Measurements from ENCODE around the gene ERO1B. TPM values are rescaled to one million over a fixed set of nuclear protein-coding genes. Genes with fewer than 3 reads are reported as not detected.

ERO1B gene
- total and polyA plus RNA-seq, 2 of the 4 experiments (the other 2 are of a cell fraction) = 0.54 to 0.60 TPM

DNA sequence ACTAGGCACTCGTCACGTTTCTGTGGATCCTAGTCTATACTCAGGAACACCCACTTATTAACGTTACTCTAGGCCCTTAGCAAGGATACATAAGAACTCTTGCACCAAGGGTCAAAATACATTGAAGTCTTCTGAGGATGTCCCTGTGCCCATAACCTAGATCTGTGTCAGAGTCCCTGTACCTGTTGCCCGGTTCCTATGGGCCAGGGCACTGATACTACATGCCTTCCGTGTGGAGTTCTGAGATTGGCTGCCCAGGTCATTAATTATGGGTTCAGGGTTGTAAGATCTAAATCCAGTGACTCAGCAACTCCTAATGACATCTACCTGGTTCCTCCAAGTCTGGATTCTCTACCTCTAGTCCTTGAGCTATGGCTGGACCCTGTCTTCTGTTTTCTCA is 69.9 kb downstream of the ERO1B start:
- Histone ChIP-seq H3K9me3 (ENCODE audit: control insufficient read depth, insufficient read depth, low read length) (no peaks in the 10 kb centered on the region), H3K4me3 (ENCODE audit: insufficient read depth, low read depth, low read length) (no peak overlapping the region), H3K4ac (ENCODE audit: low read depth, low read length) (no peak overlapping the region), H3K23ac (ENCODE audit: low read depth, low read length) (no peak overlapping the region), H3K27me3 (ENCODE audit: control insufficient read depth, insufficient read depth, low read length) (no peaks in the 10 kb centered on the region), H4K91ac (ENCODE audit: insufficient read depth, low read depth, low read length) (no peak overlapping the region), H2BK120ac (ENCODE audit: low read depth, low read length) (no peak overlapping the region), H3K79me1 (ENCODE audit: low read depth in 1 of 2, low read length in 2 of 2) (no peaks in the 10 kb centered on the region), H2AK9ac (replicated peaks; ENCODE audit: low read depth, low read length, poor library complexity) (no peak overlapping the region), H4K8ac (ENCODE audit: low read depth in 2 of 2, low read length in 2 of 2) (no peak overlapping the region), H2AFZ (replicated peaks; ENCODE audit: low read length, poor library complexity) (no peak overlapping the region), H4K5ac (ENCODE audit: low read depth, low read length) (no peak overlapping the region), H2BK20ac (ENCODE audit: low read depth, low read length) (no peak overlapping the region), H2BK15ac (ENCODE audit: low read depth, low read length) (no peak overlapping the region), H3K9ac (ENCODE audit: low read depth, low read length) (no peak overlapping the region), H3K56ac (ENCODE audit: extremely low read depth, insufficient read depth, low read length) (no peak overlapping the region), H3K4me1 (ENCODE audit: control insufficient read depth, insufficient read depth, low read length) (no peaks in the 10 kb centered on the region), H3K36me3 (ENCODE audit: control insufficient read depth, insufficient read depth, low read length) (peaks cover 2% of the 10 kb centered on the region; the same call in 1 of the 2 replicates), H3K27ac (ENCODE audit: insufficient read depth, low read length) (no peak overlapping the region), H2AK5ac (ENCODE audit: low read depth, low read length) (no peak overlapping the region), H3K4me2 (ENCODE audit: low read depth, low read length) (no peak overlapping the region), H2BK5ac (ENCODE audit: low read depth, low read length, poor library complexity, severe bottlenecking) (no peak overlapping the region), H3K9me1 (ENCODE audit: insufficient read depth, low read length) (no peaks in the 10 kb centered on the region), H4K20me1 (ENCODE audit: insufficient read depth, low read length) (no peaks in the 10 kb centered on the region), H3K14ac (replicated peaks; ENCODE audit: low read depth, low read length) (no peak overlapping the region), H3K18ac (ENCODE audit: low read depth, low read length) (no peak overlapping the region)
- no TSS peak for BruUV-seq (replicated peaks)
- 100% methylated on average over 2 of the region's 5 CpGs; no CpG with 5 or more reads in 1 of the 2 experiments for WGBS, 2 experiments (ENCODE audit: extremely low coverage in 2 of 2, insufficient read length in 1 of 2)
- no peak for DNase-seq
- CTCF ChIA-PET = no interaction called here
- POLR2A ChIA-PET (ENCODE audit: unreplicated experiment) = no interaction called here
- no peak for TF ChIP-seq RAD21 (IDR thresholded peaks at IDR 0.05; ENCODE audit: low read length)
- no peak for TF ChIP-seq MAFK (IDR thresholded peaks at IDR 0.05; ENCODE audit: low read depth, low read length)
- TF ChIP-seq SMC3 (IDR thresholded peaks at IDR 0.05; ENCODE audit: low read depth, low read length) = no peak
- no peak for TF ChIP-seq CEBPB (IDR thresholded peaks at IDR 0.05; ENCODE audit: low read depth, low read length)
- no peak for TF ChIP-seq BHLHE40 (IDR thresholded peaks at IDR 0.05; ENCODE audit: low read depth, low read length)
- ATAC-seq (ENCODE audit: low read depth) = no peak
- in situ Hi-C loops (cut with MboI; ENCODE audit: low sequenced_read_pairs) = no loop called here
- intact Hi-C loops (cut with micrococcal nuclease) = no loop called here
- dilution Hi-C loops (cut with HindIII; ENCODE audit: low sequenced_read_pairs, unreplicated experiment) = no loop called here
